Activated CD4-positive, alpha-beta T cell treated with anti-CD3 and anti-CD28 coated beads, Interleukin-2, amount 50 U/mL, for 24 hours (primary cell): ENCODE data around the gene OPA1.

ENCODE experiments used
- DNase-seq, 2 donors: peaks; one replicate each; pipeline ENCODE4 v3.0.0-alpha.2; 2020; ENCODE audit warnings: low read depth in 1 of 2, low spot score in 1 of 2

The OPA1 gene

GRCh38 chr3:193734737-193735366, 141.8 kb downstream of the OPA1 start:
- no peak for DNase-seq

- no peak for DNase-seq
Observed at GRCh38 chr3:193735850-193736249, 142.8 kb downstream of the OPA1 start.

GRCh38 chr3:193736616-193737015, 143.6 kb downstream of the OPA1 start:
- DNase-seq = no peak

- no peak for DNase-seq
Observed at GRCh38 chr3:193737191-193737751, 144.3 kb downstream of the OPA1 start.

GRCh38 chr3:193742628-193743027, 149.6 kb downstream of the OPA1 start:
- DNase-seq = no peak

DNA sequence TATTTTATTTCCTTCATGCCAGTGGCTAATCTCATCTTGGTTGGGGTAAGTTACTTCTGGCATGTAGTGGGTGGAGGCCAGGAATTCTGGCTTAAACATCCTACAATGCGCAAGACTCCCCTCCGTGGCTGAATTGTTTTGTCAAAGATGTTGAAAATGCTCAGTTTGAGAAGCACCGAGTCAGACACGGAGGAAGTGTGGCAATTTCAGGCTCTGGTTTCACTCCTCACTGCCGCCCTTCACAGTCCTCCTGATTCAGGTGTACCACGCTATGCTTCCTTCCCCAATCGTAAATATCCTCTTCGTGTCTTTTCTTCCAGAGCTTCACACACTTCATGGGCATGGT, 150.7 kb downstream of the OPA1 start:
- no peak for DNase-seq

DNA sequence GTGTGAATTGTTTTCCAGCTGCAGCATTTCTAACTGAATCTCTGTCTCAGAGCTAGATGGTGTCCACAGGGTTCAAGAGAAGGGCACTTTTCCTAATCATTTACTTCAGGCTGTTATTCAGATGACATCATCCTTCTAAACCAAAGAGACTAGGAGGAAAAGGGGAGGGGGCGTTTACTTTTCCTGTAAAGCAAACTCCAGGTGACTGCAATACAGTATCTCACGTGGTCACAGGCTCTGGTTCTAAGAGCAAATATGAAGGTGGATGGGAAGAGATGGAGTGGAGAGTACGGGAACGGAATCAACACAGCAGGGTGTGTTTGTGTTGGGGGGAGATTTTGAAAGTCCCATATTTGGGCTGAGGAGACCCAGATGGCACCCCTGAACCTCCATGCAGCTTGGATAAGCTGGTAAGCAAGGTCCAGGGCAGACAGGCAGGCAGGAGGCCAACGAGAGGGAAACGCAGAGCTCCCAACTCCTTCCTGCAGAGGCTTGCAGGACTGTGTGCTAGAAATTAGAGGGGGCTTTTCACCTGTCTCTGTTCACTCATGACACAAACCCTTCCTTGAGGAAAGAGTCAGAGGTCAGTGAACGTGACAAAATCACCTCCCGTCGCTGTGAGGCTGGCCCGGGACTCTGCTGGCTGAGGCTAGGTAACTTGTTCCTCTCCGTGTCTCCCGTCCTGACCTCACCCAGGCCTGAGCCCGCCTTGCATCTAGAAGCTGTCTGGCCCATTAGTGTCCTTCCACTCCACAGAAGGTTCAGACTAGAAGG, 151.2 kb downstream of the OPA1 start:
- no peak for DNase-seq

- no peak for DNase-seq
Observed at GRCh38 chr3:193744822-193745684, 152.0 kb downstream of the OPA1 start.

- DNase-seq = no peak
Observed at GRCh38 chr3:193746832-193747231, 153.8 kb downstream of the OPA1 start.
